IMR-90 (cell line): Measurements from ENCODE around the gene NUP210. TPM values are rescaled to one million over a fixed set of nuclear protein-coding genes. Genes with fewer than 3 reads are reported as not detected.

Experiments
- ATAC-seq: fragments of 200-7000 bp; cut with Tn5 transposase; 2 replicates; pipeline ENCODE4 v1.9.1; 2020; ENCODE audit warnings: low read depth, mild to moderate bottlenecking, moderate library complexity
- BruUV-seq: library from RNA; stranded (reverse); fragments of 400-500 nt; replicated peaks from 2 replicates; lab custom pipeline; 2021; lab: Mats Ljungman, UMichigan
- CTCF ChIA-PET: fragments of 300-600 bp; formaldehyde crosslinking; extraction: SDS; loops from one replicate; lab custom pipeline; 2021; ENCODE audit warnings: antibody characterized with exemption; lab: Yijun Ruan, JAX
- POLR2A ChIA-PET: fragments of 300-600 bp; sonication (Branson Sonifier 250); formaldehyde crosslinking; loops from one replicate; lab custom pipeline; 2022; ENCODE audit warnings: antibody characterized with exemption; ENCODE audit not compliant: unreplicated experiment; lab: Charles Lee
- DNase-seq: peaks from one replicate; pipeline ENCODE4 v3.0.0; 2013
- H2AFZ ChIP-seq: replicated peaks from 2 replicates; pipeline ENCODE3; 2013; ENCODE audit warnings: low read length, mild to moderate bottlenecking; ENCODE audit not compliant: poor library complexity
- H2AK5ac ChIP-seq: 2 replicates; pipeline ENCODE4 v1.6.1; 2013; ENCODE audit warnings: low read depth, low read length, inconsistent platforms
- H2AK9ac ChIP-seq: replicated peaks from 2 replicates; pipeline ENCODE3; 2013; ENCODE audit warnings: mild to moderate bottlenecking, low read depth, low read length, moderate library complexity; ENCODE audit not compliant: poor library complexity
- H2BK120ac ChIP-seq: 2 replicates; pipeline ENCODE4 v1.6.1; 2013; ENCODE audit warnings: low read depth, low read length, inconsistent platforms
- H2BK15ac ChIP-seq: 3 replicates; pipeline ENCODE4 v1.6.1; 2013; ENCODE audit warnings: low read depth, low read length, inconsistent platforms
- H2BK20ac ChIP-seq: 2 replicates; pipeline ENCODE4 v1.6.1; 2013; ENCODE audit warnings: low read depth, mild to moderate bottlenecking, inconsistent platforms, low read length, moderate library complexity
- H2BK5ac ChIP-seq: 2 replicates; pipeline ENCODE4 v1.6.1; 2013; ENCODE audit warnings: mild to moderate bottlenecking, low read depth, low read length, inconsistent platforms; ENCODE audit not compliant: poor library complexity, severe bottlenecking
- H3K14ac ChIP-seq: replicated peaks from 2 replicates; pipeline ENCODE4 v1.6.1; 2013; ENCODE audit warnings: low read depth, low read length, inconsistent platforms
- H3K18ac ChIP-seq: 2 replicates; pipeline ENCODE4 v1.6.1; 2013; ENCODE audit warnings: low read depth, low read length, control low read depth
- H3K23ac ChIP-seq: 2 replicates; pipeline ENCODE4 v1.6.1; 2013; ENCODE audit warnings: low read depth, low read length, inconsistent platforms
- H3K27ac ChIP-seq: 2 replicates; pipeline ENCODE4 v1.5.1; 2013; ENCODE audit warnings: mild to moderate bottlenecking, control low read depth, low read length; ENCODE audit not compliant: insufficient read depth
- H3K27me3 ChIP-seq: 2 replicates; pipeline ENCODE4 v1.6.1; 2013; ENCODE audit warnings: low read length; ENCODE audit not compliant: control insufficient read depth, insufficient read depth
- H3K36me3 ChIP-seq: 2 replicates; pipeline ENCODE4 v1.6.1; 2013; ENCODE audit warnings: low read length, mixed read lengths; ENCODE audit not compliant: control insufficient read depth, insufficient read depth
- H3K4ac ChIP-seq: 2 replicates; pipeline ENCODE4 v1.6.1; 2013; ENCODE audit warnings: low read depth, low read length, inconsistent platforms
- H3K4me1 ChIP-seq: 2 replicates; pipeline ENCODE4 v1.6.1; 2013; ENCODE audit warnings: low read length, mixed read lengths; ENCODE audit not compliant: control insufficient read depth, insufficient read depth
- H3K4me2 ChIP-seq: 2 replicates; pipeline ENCODE4 v1.6.1; 2013; ENCODE audit warnings: low read depth, mild to moderate bottlenecking, control low read depth, low read length, moderate library complexity
- H3K4me3 ChIP-seq: 2 replicates; pipeline ENCODE4 v1.5.1; 2013; ENCODE audit warnings: low read depth, mild to moderate bottlenecking, control low read depth, low read length, moderate library complexity; ENCODE audit not compliant: insufficient read depth
- H3K56ac ChIP-seq: 2 replicates; pipeline ENCODE4 v1.6.1; 2013; ENCODE audit warnings: low read length, inconsistent platforms; ENCODE audit not compliant: insufficient read depth; ENCODE audit errors: extremely low read depth
- H3K79me1 ChIP-seq, 2 experiments: 2 replicates each; pipeline ENCODE4 v1.6.1; 2013; ENCODE audit warnings: low read length in 2 of 2, inconsistent platforms in 1 of 2, low read depth in 1 of 2
- H3K9ac ChIP-seq: 2 replicates; pipeline ENCODE4 v1.6.1; 2013; ENCODE audit warnings: low read depth, low read length, control low read depth
- H3K9me1 ChIP-seq: 2 replicates; pipeline ENCODE4 v1.6.1; 2013; ENCODE audit warnings: low read length, inconsistent platforms; ENCODE audit not compliant: insufficient read depth
- H3K9me3 ChIP-seq: 2 replicates; pipeline ENCODE4 v1.6.1; 2013; ENCODE audit warnings: low read length; ENCODE audit not compliant: control insufficient read depth, insufficient read depth
- H4K20me1 ChIP-seq: 2 replicates; pipeline ENCODE4 v1.6.1; 2013; ENCODE audit warnings: low read length, inconsistent platforms; ENCODE audit not compliant: insufficient read depth
- H4K5ac ChIP-seq: 2 replicates; pipeline ENCODE4 v1.6.1; 2013; ENCODE audit warnings: mild to moderate bottlenecking, low read depth, low read length, control low read depth
- H4K8ac ChIP-seq, 2 experiments: 2 replicates each; pipeline ENCODE4 v1.6.1; 2013; ENCODE audit warnings: low read depth in 2 of 2, low read length in 2 of 2, control low read depth in 1 of 2, inconsistent platforms in 1 of 2
- H4K91ac ChIP-seq: 2 replicates; pipeline ENCODE4 v1.6.1; 2013; ENCODE audit warnings: low read depth, low read length, inconsistent platforms; ENCODE audit not compliant: insufficient read depth
- BHLHE40 ChIP-seq: fragments of 150-350 bp; IDR thresholded peaks from 2 replicates; pipeline ENCODE4 v1.6.1; 2016; ENCODE audit warnings: mild to moderate bottlenecking, low read depth, low read length
- CEBPB ChIP-seq: IDR thresholded peaks from 2 replicates; pipeline ENCODE4 v1.6.1; 2012; ENCODE audit warnings: low read depth, low read length, improper control_type of control experiment
- CHD1 ChIP-seq: IDR thresholded peaks from 2 replicates; pipeline ENCODE4 v1.6.1; 2012; ENCODE audit warnings: low read depth, low read length, improper control_type of control experiment
- ELK1 ChIP-seq: fragments of 150-350 bp; IDR thresholded peaks from 2 replicates; pipeline ENCODE4 v1.6.1; 2016; ENCODE audit warnings: low read depth, mild to moderate bottlenecking, low read length, moderate library complexity, borderline replicate concordance
- FOS ChIP-seq: fragments of 150-350 bp; IDR thresholded peaks from 2 replicates; pipeline ENCODE4 v1.6.1; 2016; ENCODE audit warnings: low read depth, low read length
- MAFK ChIP-seq: IDR thresholded peaks from 2 replicates; pipeline ENCODE4 v1.6.1; 2012; ENCODE audit warnings: low read depth, low read length, improper control_type of control experiment
- MAZ ChIP-seq: IDR thresholded peaks from 2 replicates; pipeline ENCODE4 v1.6.1; 2012; ENCODE audit warnings: low read depth, mild to moderate bottlenecking, low read length, improper control_type of control experiment, moderate library complexity, borderline replicate concordance
- MXI1 ChIP-seq: IDR thresholded peaks from 2 replicates; pipeline ENCODE4 v1.6.1; 2012; ENCODE audit warnings: low read depth, mild to moderate bottlenecking, low read length, moderate library complexity, borderline replicate concordance
- NFE2L2 ChIP-seq: fragments of 150-350 bp; IDR thresholded peaks from 2 replicates; pipeline ENCODE4 v1.6.1; 2016; ENCODE audit warnings: low read depth, mild to moderate bottlenecking, low read length
- POLR2A ChIP-seq: IDR thresholded peaks from 2 replicates; pipeline ENCODE4 v1.6.1; 2012; ENCODE audit warnings: mild to moderate bottlenecking, low read depth, low read length
- RAD21 ChIP-seq: IDR thresholded peaks from 2 replicates; pipeline ENCODE4 v1.6.1; 2012; ENCODE audit warnings: low read length, improper control_type of control experiment
- RCOR1 ChIP-seq: IDR thresholded peaks from 2 replicates; pipeline ENCODE4 v1.6.1; 2012; ENCODE audit warnings: mild to moderate bottlenecking, low read length, improper control_type of control experiment; ENCODE audit not compliant: insufficient replicate concordance
- RFX5 ChIP-seq: IDR thresholded peaks from 2 replicates; pipeline ENCODE4 v1.8.0; 2012; ENCODE audit warnings: low read depth, mild to moderate bottlenecking, low read length, moderate library complexity
- SMC3 ChIP-seq: fragments of 150-350 bp; IDR thresholded peaks from 2 replicates; pipeline ENCODE4 v1.6.1; 2016; ENCODE audit warnings: low read depth, mild to moderate bottlenecking, antibody characterized with exemption, low read length, moderate library complexity
- WGBS, 2 experiments: methylation state at CpG; one replicate each; pipeline versions ENCODE4 v1.1.5 to v1.1.7; 2013; ENCODE audit warnings: missing lambda C conversion rate in 2 of 2; ENCODE audit not compliant: insufficient read length in 1 of 2; ENCODE audit errors: extremely low coverage in 2 of 2; 5-methylcytosine and 5-hydroxymethylcytosine counted together
- dilution Hi-C: fragments of 300-500 bp; cut with HindIII; formaldehyde crosslinking; loops from one replicate; pipeline ENCODE4 v1.14.3; 2018; ENCODE audit warnings: low sequenced_read_pairs; ENCODE audit not compliant: unreplicated experiment
- in situ Hi-C: fragments of 300-500 bp; cut with MboI; formaldehyde crosslinking; loops from 3 replicates; pipeline ENCODE4 v1.14.3; 2019; ENCODE audit warnings: low sequenced_read_pairs, inconsistent platforms, mixed read lengths
- intact Hi-C: fragments of 100-400 bp; cut with micrococcal nuclease; formaldehyde crosslinking; loops from 2 replicates; pipeline ENCODE4 v1.10.0; 2022
- polyA plus RNA-seq, 3 experiments: library from polyadenylated mRNA; depleted of rRNA; stranded (reverse); fragments of >200 nt; gene quantifications; 2 replicates each; pipeline ENCODE4 v1.2.3, GENCODE V29; 2012; ENCODE audit warnings: low replicate concordance in 1 of 3
- total RNA-seq: library from RNA; depleted of rRNA; stranded (reverse); fragments of >200 nt; gene quantifications from 2 replicates; pipeline ENCODE4 v1.2.3, GENCODE V29; 2012
- TF ChIP-seq, protein P1 (sequence below): conservative IDR thresholded peaks from 2 replicates; pipeline ENCODE4 v1.5.1; 2012; ENCODE audit warnings: mild to moderate bottlenecking, low read depth, low read length, improper control_type of control experiment
- TF ChIP-seq, protein P2 (sequence below): fragments of 150-350 bp; IDR thresholded peaks from 2 replicates; pipeline ENCODE4 v1.6.1; 2017; ENCODE audit warnings: mild to moderate bottlenecking, antibody characterized with exemption, low read length, low read depth

NUP210 gene
- total and polyA plus RNA-seq, 2 of the 4 experiments (the other 2 are of a cell fraction), result under 0.01 to 0.03 TPM

- H3K9ac ChIP-seq, result no peak overlapping the region
- H4K8ac ChIP-seq, result no peak overlapping the region
- H4K91ac ChIP-seq, result no peak overlapping the region
- H2AK9ac ChIP-seq, result no peak overlapping the region
- no peak overlapping the region for H2BK120ac ChIP-seq
- H3K4ac ChIP-seq, result no peak overlapping the region
- no peaks in the 10 kb centered on the region for H3K79me1 ChIP-seq
- H3K27ac ChIP-seq, result no peak overlapping the region
- WGBS, 2 experiments, result no CpG with 5 or more reads among the region's 1 CpG
- in situ Hi-C loops, result no loop called here
- no TSS peak for BruUV-seq
- H3K27me3 ChIP-seq, result peaks cover 4% of the 10 kb centered on the region
- H3K23ac ChIP-seq, result no peak overlapping the region
- H2AFZ ChIP-seq, result no peak overlapping the region
- ATAC-seq (no peak), DNase-seq (no peak)
- ChIA-PET CTCF (no interaction called here), POLR2A (no interaction called here)
- intact Hi-C loops, result no loop called here
- no peak overlapping the region for H2BK20ac ChIP-seq
- no peaks in the 10 kb centered on the region for H3K9me3 ChIP-seq
- no peak overlapping the region for H3K4me3 ChIP-seq
- no peak overlapping the region for H4K5ac ChIP-seq
- no peak overlapping the region for H3K18ac ChIP-seq
- H3K56ac ChIP-seq, result no peak overlapping the region
- no peaks in the 10 kb centered on the region for H3K36me3 ChIP-seq
- no peaks in the 10 kb centered on the region for H3K4me1 ChIP-seq
- no peak overlapping the region for H2BK15ac ChIP-seq
- no peaks in the 10 kb centered on the region for H3K9me1 ChIP-seq
- no peak overlapping the region for H3K14ac ChIP-seq
- H3K4me2 ChIP-seq, result no peak overlapping the region
- no peak overlapping the region for H2AK5ac ChIP-seq
- dilution Hi-C loops, result no loop called here
- no peak overlapping the region for H2BK5ac ChIP-seq
- no peaks in the 10 kb centered on the region for H4K20me1 ChIP-seq
- no peak for TF ChIP-seq POLR2A
- no peak for TF ChIP-seq NFE2L2
- no peak for TF ChIP-seq CEBPB
- no peak for TF ChIP-seq BHLHE40
- TF ChIP-seq, protein P1, sequence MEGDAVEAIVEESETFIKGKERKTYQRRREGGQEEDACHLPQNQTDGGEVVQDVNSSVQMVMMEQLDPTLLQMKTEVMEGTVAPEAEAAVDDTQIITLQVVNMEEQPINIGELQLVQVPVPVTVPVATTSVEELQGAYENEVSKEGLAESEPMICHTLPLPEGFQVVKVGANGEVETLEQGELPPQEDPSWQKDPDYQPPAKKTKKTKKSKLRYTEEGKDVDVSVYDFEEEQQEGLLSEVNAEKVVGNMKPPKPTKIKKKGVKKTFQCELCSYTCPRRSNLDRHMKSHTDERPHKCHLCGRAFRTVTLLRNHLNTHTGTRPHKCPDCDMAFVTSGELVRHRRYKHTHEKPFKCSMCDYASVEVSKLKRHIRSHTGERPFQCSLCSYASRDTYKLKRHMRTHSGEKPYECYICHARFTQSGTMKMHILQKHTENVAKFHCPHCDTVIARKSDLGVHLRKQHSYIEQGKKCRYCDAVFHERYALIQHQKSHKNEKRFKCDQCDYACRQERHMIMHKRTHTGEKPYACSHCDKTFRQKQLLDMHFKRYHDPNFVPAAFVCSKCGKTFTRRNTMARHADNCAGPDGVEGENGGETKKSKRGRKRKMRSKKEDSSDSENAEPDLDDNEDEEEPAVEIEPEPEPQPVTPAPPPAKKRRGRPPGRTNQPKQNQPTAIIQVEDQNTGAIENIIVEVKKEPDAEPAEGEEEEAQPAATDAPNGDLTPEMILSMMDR, result no peak
- no peak for TF ChIP-seq MAZ
- TF ChIP-seq RAD21, result no peak
- no peak for TF ChIP-seq SMC3
- no peak for TF ChIP-seq MXI1
- TF ChIP-seq CHD1, result no peak
- TF ChIP-seq MAFK, result no peak
- no peak for TF ChIP-seq RFX5
- no peak for TF ChIP-seq FOS
- TF ChIP-seq, protein P2, sequence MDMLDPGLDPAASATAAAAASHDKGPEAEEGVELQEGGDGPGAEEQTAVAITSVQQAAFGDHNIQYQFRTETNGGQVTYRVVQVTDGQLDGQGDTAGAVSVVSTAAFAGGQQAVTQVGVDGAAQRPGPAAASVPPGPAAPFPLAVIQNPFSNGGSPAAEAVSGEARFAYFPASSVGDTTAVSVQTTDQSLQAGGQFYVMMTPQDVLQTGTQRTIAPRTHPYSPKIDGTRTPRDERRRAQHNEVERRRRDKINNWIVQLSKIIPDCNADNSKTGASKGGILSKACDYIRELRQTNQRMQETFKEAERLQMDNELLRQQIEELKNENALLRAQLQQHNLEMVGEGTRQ, result no peak
- no peak for TF ChIP-seq ELK1
- TF ChIP-seq RCOR1, result no peak
Observed at GRCh38 chr3:13432093-13432492, 12.0 kb upstream of the NUP210 start.
